ENCODE measurements around the gene CHCHD5.

DNA sequence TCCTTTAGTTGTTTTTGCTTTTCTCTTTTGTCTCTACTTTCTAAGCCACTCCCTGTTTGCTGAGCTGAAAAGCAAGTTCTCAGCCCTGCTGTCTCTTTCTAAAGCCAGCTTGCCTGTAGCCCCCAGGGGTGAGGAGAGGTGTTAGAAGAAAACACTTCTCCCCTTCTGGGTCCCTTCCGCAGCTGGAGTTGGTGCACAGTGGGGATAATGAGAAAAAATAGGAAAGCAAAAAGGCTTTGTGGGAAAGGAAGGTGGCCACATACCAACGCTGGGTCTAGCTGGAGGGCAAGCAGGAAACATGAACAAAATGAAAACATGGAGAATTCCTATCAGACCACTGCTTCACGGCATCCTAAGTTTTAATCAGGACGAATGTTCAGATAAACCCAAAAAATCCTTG is 45.9 kb downstream of the CHCHD5 start:
- TF ChIP-seq, protein P1, sequence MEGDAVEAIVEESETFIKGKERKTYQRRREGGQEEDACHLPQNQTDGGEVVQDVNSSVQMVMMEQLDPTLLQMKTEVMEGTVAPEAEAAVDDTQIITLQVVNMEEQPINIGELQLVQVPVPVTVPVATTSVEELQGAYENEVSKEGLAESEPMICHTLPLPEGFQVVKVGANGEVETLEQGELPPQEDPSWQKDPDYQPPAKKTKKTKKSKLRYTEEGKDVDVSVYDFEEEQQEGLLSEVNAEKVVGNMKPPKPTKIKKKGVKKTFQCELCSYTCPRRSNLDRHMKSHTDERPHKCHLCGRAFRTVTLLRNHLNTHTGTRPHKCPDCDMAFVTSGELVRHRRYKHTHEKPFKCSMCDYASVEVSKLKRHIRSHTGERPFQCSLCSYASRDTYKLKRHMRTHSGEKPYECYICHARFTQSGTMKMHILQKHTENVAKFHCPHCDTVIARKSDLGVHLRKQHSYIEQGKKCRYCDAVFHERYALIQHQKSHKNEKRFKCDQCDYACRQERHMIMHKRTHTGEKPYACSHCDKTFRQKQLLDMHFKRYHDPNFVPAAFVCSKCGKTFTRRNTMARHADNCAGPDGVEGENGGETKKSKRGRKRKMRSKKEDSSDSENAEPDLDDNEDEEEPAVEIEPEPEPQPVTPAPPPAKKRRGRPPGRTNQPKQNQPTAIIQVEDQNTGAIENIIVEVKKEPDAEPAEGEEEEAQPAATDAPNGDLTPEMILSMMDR (IDR thresholded peaks at IDR 0.05): no peak
- no peak for TF ChIP-seq TCF7L2 (IDR thresholded peaks at IDR 0.05; ENCODE audit: low read depth, low read length)
- TF ChIP-seq POLR2AphosphoS5 (IDR thresholded peaks at IDR 0.05; ENCODE audit: low read depth, low read length): no peak
